GM21447 (cell line): ENCODE results near the gene TMEM218.
"Not testable (repeated sequence)": the region's sequence is repeated elsewhere in the genome, so short reads cannot be mapped to it uniquely, and the experiment has no call there.

Source experiments
- ATAC-seq: cut with Tn5 transposase; IDR thresholded peaks from one replicate; pipeline ENCODE4 v1.9.1; 2021; ENCODE audit not compliant: unreplicated experiment

TMEM218 gene

DNA sequence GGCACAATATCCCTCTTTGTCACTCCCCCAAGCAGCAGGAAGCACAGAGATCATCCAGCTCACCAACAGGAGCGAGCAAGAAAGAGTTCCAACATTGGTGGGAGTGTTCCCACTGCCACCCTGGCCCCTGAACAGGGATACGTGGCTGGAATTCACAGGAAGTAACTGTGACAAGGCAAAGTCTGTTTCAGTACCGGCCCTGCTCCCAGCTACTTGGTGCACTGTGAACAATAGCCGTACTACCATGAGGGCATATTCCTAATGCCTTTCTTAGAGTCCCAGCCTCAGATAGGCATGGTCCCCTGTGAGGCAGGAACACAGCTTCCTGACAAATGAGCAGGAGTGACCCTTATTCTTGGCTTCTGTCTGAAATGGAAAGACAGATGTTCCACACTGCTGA is 50.1 kb downstream of the TMEM218 start:
- no peak for ATAC-seq

GRCh38 chr11:125057693-125058016 is 53.8 kb downstream of the TMEM218 start:
- no peak for ATAC-seq

DNA sequence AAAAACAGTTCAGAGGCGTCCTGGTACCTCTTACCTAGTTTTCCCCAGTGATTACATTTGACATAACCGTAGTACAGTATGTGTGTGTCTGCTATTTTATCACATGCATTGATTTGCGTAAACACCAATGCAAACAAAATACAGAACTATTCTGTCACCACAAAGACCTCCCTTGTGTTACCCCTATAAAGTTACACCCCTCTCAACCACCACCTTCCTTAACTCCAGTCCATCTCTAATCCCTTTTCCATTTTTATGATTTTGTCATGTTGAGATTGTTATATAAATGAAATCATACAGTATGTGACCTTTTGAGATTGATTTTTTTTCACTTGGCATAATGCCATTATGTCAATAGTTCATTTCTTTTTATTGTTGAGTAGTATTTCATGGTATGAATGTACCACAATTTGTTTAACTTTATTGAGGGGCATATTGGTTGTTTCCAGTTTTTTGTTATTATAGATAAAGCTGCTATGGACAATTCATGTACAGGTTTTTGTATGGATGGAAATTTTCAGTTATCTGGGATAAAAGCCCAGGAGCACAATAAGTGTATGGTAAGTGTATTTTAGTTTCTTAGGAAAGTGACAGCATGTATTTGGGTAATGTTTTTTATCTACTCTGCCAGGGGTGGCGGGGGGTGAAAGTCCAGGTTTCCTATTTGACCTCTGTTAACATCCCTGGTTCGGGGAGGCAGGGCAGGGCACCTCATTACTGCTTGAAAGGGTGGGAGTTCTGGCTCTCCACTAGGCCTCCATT is 54.3 kb downstream of the TMEM218 start:
- ATAC-seq, result no peak

- not testable (repeated sequence) for ATAC-seq
Measured at GRCh38 chr11:125056111-125056510, 55.3 kb downstream of the TMEM218 start.

DNA sequence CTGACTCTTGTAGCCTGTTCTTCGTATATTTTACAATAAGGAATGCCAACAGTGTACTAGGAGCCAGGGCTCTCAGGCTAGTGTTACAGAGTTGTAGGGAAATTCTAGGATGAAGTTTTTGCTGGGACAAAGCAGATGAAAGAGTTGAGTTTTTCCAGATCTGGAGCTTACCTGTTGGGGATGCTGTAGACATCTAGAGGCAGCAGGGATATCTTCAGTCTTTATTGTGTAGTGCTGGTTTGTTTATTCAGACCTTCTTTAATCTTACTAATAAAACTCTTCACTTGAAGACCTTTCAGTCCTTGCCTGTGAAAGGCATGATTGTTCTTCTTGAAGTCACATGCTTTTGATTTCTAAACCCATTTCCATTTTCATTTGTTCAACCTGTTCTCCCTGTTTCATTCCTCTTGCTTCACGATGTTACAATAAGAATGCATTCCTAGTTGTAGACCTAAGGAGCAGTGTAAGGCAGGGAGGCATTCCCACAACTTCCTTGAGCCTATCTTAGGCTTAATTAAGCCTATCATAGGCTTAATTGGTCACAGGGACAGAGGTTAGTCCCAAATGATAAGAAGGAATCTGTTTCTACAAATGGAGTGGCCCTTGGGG is 56.2 kb downstream of the TMEM218 start:
- ATAC-seq, result no peak

DNA sequence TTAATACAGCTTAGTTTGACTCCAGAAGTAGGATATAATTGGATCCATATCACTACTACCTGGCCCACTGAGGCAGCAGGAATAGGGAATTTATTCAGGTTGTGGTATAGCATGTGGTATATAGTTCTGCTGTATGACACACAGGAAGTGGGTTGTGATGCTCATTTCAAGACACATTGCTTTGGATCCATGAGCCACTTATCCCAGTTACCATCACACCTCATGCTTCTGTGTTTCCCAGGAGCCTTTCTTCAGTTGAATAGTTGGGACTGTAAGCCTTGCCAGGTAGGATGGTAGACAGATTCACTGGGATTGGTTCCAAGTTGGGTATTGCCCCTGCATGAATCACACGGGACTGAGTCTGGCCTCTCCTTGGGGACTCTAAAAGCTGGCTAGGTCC is 58.3 kb downstream of the TMEM218 start:
- no peak for ATAC-seq

DNA sequence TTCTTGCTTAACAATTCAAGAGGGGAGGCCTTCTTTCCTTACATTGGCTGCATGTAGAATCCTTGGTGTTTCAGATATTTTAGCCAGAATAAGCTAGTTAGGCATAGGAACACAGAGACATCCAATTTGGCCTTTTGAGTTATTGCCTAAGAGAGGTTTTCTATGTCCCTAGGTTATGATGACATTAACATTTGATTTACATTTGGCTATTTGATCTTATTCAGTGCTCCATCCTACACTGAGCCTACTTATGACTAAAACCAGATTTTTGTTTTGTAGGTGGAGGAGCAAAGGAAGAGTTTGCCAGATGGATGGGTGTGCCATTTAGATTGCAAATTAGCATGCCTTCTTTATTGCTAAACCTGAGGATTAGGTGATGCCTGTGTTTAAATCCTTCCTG is 59.4 kb downstream of the TMEM218 start:
- ATAC-seq, result no peak

GRCh38 chr11:125049164-125049792 is 62.1 kb downstream of the TMEM218 start:
- ATAC-seq, result no peak
